SK-N-DZ (cell line): ENCODE data around the gene KRT78.

ENCODE experiments used
- DNase-seq: peaks from one replicate; pipeline ENCODE4 v3.0.0-alpha.2; 2015; ENCODE audit warnings: low spot score

KRT78 gene

DNA sequence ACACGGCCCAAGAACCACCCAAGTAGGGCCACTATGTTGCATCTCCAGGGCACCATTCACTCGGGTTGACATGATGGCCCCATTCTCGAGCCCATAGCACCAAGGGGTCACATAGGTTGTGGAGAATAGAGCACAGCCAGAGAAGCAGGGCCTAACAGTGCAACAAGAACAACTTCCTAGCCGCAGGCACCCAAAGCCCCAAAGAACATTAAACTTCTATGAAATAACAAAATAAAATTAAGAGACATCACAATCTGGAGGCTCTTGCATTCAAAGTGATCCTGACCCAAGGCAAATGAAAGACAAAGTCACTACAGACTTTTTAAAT, 36.8 kb downstream of the KRT78 start:
- DNase-seq: no peak

DNA sequence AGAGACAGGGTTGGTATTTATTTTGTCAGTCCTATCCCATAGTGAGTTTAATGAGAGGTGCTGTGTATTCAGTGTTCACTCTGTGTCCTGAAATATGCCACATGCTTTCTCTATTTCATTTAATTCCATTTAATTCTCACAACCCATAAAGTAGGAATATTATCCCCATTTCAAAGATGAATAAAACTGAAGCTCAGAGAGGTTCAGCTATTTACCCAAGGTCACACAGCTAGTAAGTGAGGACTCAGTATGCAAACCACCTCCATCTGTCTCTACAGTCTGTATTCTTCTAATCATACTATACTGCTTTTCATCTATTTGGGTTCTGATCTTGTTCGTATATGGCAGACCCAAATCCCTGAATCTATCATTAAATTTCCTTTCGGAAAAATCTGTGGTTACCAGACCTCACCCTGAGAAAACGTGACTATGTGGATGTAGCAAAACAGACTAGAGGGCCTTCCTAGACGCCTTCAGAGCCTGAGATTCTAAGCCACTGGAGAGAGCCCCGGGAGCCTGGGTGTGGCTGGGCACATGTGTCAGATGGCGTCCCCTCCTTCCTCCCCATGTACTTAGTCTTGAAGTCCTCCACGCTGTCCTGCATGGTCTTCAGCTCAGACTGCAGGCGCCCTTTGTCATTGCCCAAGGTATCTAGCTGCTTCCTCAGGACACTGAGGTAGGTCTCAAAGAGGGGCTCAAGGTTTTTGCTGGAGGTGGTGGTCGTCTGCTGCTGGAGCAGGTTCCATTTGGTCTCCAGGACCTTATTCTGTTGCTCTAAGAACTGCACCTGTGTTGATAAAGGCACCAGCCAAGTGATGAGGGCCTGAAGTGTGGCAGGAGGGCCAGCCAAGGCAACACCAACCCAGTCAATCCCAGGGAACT, 37.4 kb downstream of the KRT78 start:
- no peak for DNase-seq

DNA sequence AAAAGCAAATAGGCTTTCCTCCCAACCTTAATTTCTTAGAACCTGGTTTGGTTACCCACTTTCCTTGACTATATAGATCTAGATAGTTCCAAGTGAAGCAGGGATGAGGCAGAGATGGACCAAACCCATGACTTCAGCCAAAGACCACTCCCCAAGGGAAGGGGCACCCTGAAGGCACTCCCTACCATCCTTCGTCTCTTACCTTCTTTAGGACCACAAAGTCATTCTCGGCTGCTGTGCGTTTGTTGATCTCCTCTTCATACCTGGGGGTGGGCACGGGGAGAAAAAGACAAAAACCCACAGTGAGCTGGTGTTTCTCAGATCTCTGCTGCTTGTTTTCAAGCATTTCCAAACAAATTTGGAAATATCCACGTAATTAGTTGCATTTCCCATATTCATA, 38.2 kb downstream of the KRT78 start:
- DNase-seq: no peak

DNA sequence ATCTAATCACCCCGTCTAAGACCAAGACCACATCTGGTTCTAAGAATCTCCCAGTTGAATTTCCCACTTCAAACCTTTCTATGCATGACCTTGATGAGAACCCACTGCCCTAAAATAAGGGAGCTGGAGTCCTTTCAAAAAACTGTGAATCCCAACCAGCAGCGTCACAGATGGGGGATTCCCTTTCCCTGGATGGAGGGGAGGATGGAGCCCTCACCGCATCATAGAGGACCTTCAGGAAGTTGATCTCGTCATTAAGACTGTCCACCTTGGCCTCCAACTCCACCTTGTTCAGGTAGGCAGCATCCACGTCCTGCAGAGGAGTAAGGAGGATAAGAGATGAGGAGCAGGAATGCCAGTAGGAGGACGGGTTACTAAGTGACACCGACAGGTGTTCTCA, 39.6 kb downstream of the KRT78 start:
- no peak for DNase-seq

DNA sequence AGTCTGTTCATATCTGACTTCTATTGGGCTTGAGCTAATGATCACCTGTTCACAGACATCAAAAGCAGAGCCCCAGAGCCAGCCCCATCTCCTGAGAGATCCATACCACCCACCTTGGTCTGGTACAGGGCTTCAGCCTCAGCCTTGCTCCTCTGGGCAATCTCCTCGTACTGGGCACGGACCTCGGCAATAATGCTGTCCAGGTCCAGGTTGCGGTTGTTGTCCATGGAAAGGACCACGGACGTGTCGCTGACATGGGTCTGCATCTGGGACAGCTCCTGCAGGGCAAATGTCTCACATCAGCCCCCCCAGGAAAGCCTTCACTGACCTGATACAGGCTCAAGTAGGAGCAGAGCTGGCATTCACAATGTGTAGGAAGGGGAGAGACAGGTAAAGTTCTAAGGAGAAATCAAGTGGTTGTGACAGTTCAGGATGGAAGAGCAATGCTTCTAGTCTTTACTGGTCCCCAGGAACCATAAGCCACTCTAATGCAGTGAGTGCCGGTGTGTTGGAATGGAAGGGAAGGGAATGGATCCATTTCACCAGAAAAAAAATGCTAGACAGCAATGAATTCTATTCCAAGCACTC, 40.1 kb downstream of the KRT78 start:
- DNase-seq: no peak

DNA sequence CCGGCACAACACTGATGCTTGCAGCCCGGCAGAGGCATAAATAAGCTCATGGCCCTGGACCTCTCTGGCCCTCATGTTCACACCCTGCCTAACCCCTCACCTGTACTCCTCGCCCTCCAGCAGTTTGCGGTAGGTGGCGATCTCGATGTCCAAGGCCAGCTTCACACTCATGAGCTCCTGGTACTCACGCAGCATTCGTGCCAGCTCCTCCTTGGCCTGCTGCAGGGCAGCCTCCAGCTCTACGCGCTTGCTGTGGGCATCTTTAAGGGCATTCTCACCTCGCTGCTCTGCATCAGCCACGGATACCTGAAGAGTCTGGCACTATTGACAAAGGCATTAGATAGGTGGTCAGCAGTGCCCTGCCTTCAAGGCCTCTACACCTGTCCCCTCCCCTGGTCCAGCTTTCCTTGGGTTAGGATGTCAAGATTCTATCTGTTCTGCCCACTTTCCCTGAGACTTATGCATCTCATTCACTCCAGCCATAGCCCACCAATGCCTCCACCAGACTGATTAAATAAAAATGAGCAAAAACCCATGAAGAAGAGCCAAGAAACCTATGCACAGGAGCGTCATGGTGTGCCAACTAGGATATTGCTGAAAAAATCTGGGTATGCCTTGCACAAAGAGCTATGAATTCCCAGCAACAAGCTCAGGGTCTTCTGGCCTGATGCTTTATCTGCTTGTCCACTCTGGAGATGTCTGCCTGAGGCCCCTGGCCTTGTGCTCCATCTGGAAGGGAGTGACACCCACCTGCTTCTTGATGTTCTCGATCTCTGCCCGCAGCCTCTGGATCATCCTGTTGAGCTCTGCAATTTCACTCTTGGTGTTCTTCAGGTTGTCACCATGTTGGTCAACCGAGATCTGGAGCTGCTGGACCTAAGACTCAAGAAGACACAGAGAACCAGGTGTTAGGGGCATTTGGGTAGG, 41.0 kb downstream of the KRT78 start:
- no peak for DNase-seq

DNA sequence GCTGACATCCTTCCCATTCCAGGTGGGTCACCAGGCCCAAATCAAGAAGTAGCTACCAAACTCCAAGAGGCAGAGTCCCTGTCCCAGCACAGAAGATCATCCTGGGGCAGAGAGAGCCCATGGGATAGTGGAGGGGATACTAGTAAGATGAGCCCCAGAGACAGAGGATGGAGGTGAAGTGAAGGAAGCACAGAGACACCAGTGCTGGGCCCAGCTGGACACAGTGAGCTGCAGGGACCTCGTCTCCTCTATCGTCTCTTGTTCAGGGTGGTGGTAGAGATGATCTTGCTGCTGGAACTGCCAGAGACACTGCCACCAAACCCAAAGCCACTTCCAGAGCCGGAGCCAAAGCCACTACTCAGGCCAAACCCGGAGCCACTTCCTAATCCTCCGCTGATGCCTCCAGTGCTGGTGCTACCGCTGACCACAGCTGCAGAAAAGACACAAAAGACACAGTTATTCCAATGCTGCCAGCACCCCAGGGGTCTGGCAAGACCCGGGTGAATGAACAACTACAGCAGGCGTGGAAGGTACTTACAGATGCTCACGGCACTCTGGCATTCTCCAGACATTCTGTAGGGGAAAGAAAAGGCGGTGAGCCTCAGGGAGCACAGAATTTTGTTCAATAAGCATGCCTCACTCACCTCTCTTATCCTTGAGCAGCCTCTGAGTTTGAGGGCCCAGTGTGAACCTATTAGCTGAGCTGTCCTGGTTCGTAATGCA, 41.8 kb downstream of the KRT78 start:
- DNase-seq: no peak

DNA sequence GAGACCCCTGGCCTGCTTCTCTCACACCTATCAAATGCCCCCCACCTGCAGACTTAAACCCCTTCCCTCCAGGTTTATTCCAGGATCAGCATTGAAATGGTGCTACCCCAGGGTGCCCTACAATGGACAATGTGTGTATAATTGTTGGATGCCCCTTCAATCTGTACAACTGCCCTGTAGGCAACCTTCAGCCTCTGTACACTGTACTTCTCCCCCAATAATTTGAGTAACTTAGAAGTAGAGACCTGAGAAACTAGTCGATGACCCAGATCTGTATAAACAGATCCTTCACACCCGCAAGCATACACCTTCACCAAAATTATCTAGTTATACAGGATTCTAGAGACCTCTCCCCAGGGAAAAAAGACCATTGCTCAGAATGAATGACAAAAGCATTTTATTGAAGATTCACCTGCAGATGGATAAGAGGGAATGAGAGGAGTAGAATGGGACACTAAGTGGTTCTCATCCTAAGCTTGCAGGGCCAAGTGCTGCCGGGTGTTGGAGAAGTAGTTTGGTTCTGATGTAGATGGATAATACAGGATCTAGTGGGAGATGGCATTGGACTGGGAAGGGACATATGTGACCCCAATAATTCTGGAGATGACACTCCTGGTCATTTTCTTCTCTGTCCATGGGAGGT, 42.5 kb downstream of the KRT78 start:
- no peak for DNase-seq

DNA sequence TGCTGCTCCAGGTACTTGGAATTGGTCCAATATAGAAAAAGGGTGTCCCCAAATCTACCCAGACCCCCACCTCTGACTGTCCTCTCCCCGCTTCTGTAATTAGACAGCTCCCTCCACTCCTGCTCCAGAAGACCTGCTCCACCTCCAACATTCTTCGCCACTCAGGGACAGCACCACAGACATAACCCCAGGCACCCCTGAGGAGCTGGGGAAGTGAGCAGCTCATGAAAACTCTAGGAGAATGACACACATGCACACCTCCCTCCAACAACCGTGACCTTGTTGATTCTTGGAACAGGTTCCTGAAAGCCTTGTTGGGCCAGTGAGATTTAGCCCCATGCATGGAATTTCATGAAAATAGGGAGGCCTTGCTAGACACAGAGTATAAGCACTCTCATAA, 43.1 kb downstream of the KRT78 start:
- no peak for DNase-seq

DNA sequence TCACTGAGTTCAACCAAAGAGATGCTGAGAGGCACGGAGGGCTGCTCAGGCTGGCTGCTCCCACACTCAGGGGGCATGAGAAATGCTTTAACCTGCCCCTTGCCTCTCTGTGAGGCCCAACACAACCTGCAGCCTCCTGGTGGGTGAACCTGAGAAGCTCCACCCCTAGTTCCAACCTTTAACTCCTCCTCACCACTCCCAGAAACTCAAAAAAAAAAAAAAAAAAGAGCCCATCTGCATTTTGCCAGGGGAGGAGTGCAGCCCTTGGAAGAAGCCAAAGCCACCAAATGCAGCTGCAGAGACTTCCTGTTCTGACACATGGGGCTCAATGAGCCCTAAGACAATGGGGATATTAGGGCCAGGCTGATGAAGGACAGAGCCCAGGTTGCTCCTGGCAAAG, 43.8 kb downstream of the KRT78 start:
- no peak for DNase-seq

DNA sequence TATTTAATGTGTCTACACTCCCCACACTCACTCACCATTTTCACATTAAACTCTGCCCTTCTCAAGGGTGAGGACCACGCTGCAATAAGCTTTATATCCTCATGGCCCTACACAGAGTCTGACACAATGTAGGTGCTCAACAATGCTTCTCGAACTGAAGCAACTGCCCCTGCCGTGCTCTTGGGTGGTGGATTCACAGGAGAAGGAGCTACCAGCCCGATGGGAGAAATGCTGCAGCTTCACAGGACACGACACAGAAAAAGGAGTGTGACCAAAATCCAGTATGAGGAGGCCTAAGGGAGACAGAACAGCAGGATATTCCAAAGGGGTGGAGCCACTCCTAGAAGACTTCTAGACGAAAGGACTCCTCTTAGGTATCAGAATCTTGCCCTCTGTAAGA, 46.4 kb downstream of the KRT78 start:
- DNase-seq: no peak

DNA sequence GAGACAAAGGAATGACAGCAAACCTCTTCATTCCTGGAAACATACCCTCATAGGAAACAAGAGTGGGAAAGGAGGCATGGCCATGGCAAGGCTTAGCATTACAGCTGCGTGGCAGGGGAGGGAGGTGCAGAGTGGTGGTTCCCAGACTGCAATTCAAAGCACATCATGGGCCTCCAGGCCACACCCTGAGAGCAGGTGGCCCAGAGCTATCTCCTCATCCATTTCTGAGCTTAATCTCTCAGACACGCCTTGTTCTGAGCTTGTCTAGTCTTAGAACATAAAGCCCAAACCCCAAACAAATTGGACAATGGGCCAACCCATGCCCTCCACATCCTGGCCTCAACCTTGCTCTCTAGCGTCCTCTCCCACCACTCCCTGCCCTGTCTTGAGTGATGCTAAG, 47.0 kb downstream of the KRT78 start:
- DNase-seq: no peak

DNA sequence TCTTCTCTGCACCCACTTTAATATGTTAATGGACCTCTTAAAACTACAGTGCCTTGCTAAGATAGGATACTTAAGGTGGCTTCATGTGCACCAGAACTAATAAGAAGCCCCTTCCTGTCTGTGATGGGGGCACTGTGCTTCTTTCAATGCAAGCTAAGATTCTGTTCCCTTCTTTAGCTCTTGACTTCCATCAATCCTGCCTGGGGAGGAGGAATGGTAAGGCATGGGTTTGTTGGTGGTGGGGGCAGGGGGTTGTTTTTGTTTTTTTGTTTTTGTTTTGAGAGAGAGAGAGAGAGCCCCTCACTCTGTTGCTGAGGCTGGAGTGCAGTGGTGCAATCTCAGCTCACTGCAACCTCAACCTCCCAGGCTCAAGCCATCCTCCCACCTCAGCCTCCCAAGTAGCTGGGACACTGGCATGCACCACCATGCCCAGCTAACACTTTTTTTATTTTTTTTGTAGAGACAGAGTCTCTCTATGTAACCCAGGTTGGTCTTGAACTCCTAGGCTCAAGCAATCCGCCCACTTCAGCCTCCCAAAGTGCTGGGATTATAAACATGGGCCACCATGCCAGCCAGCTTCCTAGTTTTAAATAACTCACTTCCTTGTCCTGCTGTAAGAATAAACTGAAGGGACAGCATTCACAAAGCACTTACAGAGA, 48.4 kb downstream of the KRT78 start:
- DNase-seq: no peak

DNA sequence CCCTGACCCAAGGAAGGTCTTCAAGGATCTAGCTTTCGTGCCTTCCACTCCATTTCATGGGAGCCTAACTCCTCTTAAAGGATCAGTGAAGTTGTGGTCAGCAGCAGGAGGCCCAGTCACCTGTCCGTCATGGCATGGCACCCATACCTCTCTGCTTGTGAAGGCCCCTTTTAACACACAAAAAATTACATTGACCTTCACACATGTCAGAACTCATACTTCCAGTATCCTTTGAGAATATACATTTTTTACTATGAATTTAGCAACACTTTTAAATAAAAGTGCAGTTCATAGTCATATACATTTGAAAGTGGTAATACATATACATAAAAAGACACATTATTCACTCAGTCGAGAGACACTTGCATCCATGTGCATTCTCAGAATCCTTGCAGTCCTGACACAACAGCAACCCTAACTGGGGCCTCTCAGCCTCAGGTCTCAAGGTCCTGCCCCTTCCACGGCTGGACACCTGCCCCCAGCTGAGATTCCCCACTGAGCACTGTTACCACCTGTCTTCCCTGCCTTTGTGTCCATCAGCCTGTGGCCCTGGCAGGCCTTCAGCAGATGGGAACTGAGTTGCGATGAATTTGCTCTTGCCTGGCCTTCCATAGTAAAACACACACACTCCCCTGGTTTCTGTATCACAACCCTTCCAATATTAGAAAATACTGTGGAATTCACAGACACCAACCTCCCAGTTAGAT, 49.1 kb downstream of the KRT78 start:
- no peak for DNase-seq

DNA sequence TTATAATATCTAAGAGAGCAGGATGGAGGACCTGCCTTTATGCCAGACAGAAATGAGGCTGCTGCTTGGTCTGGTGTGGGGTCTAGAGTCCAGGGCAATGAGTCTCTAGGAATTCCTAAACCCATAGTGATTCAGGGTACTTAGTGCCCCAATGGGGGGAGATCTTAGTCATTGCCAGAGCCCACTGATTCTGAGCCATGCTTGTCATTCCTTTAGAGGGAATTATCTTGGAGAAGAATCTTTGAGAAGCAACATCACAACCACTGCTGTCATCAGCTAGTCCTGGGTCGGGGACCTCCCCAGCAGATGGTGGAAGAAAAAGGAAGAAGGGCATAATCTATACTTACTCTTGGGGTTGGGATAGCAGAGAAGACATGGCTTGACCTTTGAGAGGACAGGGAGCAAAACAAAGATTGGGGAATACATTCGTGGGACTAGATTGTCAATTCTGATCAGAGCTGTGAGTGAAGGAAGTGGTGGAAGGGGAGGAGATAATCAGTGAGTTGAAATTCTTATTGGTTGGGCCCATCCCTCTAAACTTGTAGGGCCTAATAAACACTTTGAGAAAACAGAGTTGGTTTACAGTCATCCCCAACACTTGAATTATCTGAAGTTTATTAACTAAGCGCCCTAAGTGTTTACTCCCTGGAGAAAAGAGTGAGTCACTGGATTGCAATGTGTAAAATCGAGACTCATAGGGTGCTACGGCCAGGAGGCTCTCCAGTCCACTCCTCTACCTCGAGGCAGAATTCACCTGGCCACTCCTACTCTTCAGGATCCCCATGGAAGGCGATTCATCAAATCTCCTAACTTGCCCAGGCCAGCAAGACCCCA, 49.9 kb downstream of the KRT78 start:
- no peak for DNase-seq

DNA sequence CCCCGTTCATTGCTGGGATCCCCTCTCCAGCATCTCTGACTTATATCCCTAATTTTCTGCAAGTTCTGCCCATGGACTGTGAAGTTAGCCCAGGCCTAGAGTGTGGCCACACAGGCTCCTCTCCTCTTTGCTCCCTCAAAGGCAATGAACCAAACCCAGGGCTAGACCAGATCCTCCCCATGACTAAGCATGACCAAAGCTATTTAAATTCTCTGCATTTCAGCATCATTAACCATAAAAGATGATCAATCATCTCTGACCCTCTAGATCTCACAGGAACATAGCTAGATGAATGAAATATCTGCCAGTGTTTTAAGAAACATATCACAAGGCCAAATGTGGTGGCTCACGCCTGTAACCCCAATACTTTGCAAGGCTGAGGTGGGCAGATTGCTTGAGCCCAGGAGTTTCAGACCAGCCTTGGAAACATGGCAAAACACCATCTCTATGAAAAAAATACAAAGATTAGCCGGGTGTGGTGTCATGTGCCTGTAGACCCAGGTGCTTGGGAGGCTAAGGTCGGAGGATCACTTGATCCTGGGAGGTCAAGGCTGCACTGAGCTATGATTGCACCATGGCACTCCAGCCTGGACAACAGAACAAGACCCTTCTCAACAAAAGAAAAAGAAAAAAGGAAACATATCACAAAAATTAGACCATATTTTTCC, 50.7 kb downstream of the KRT78 start:
- no peak for DNase-seq

DNA sequence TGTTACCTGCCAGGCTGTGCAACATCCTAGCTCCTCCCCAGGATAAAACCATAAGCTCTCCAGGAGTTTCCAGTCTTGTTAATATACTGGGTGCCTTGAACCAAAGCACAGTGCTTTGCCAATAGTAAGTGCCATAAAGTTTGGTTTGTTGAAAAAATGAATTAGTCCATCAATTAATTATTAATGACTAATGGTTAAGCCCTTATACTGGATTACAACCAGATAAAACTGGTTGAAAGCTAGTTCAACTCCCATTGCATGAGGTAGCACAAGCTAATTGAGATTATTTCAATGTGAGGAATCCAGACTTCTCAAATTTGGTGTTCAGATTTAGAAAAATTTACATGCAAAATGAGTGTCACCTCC, 51.3 kb downstream of the KRT78 start:
- no peak for DNase-seq

DNA sequence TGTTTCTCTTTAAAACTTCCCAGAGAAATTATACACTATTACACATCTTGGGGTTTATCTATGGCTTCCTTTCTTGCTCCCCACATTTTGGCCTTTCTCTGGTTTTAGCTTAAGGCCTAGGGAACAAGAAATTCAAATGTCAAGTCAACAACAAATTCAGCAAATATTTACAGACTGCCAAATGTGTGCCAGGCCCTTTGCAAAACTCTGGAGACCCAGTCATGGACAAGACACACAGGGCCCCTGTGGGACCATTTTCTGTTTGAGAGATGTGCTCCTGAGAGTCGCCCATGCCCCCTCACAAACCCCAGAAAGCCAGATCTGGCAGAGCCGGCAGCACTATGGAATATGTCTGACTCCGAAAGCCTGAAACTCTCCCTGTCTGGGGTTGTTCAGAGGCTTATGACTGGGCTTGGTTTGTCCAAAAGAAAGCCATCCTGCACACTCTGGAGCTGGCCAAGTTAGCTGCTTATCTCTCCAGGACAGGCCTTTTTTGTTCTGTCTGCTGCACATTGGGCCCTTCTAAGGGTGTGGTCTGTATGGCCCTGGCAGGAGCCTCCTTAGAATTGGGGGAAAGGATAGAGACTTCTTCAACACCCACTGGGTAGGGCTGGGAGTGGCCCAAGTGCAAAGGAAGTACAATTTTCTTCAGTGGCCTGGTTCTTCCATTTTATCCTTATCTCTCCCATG, 51.8 kb downstream of the KRT78 start:
- no peak for DNase-seq
